ENCODE results near the gene PHOSPHO1. TPM values are rescaled to one million over a fixed set of nuclear protein-coding genes. Genes with fewer than 3 reads are reported as not detected.

The PHOSPHO1 gene
- total RNA-seq, 1 experiment from 2014 or later = 1.1 TPM

- Histone ChIP-seq H3K4me3 (ENCODE audit: low read length) (peak overlapping the region; percentile 68), H3K27ac (ENCODE audit: low read length) (no peak overlapping the region), H3K27me3 (ENCODE audit: low read length) (no peaks in the 10 kb centered on the region), H3F3A (ENCODE audit: low read length, unreplicated experiment) (no peaks in the 10 kb centered on the region), H2AFZ (ENCODE audit: low read length) (peak overlapping the region; percentile 87), H3K9ac (ENCODE audit: low read length) (peak overlapping the region; percentile 66), H3K9me2 (replicated peaks; ENCODE audit: low read length) (no peaks in the 10 kb centered on the region), H3K4me2 (ENCODE audit: low read length) (peak overlapping the region; percentile 80), H4K20me1 (ENCODE audit: low read length) (no peaks in the 10 kb centered on the region), H3K79me2 (ENCODE audit: low read length) (no peaks in the 10 kb centered on the region), H3K36me3 (ENCODE audit: low read depth, low read length) (no peaks in the 10 kb centered on the region), H3K4me1 (ENCODE audit: insufficient read depth, low read length) (peaks cover 12% of the 10 kb centered on the region), H3K9me3 (ENCODE audit: low read length) (no peaks in the 10 kb centered on the region)
- no peak for TF ChIP-seq EZH2phosphoT487 (IDR thresholded peaks at IDR 0.05; ENCODE audit: borderline replicate concordance, low read length)
- no peak for TF ChIP-seq EZH2 (IDR thresholded peaks at IDR 0.05; ENCODE audit: low read length, unreplicated experiment)
- no peak for TF ChIP-seq CTCF (conservative IDR thresholded peaks at IDR 0.05; ENCODE audit: low read depth, low read length)
- no peak for ATAC-seq
- POLR2A ChIA-PET (ENCODE audit: unreplicated experiment) = interaction anchor here (0.6 kb wide), 1 partner anchor 491 kb away, joined by 3 read pairs; no protein-coding TSS in a partner anchor
- DNase-seq = no peak
- BruUV-seq (replicated peaks) = TSS peak; percentile 51
- CTCF ChIA-PET = interaction anchor here (1.4 kb wide), 1 partner anchor 227 kb away, joined by 3 read pairs; no protein-coding TSS in a partner anchor
- intact Hi-C loops (cut with micrococcal nuclease) = no loop called here
Measured at GRCh38 chr17:49259663-49260010, 29.1 kb upstream of the PHOSPHO1 start.

- peaks cover 12% of the 10 kb centered on the region for H3K4me1 ChIP-seq (ENCODE audit: insufficient read depth, low read length)
- no peak overlapping the region for H3K4me2 ChIP-seq (ENCODE audit: low read length)
- no peak overlapping the region for H2AFZ ChIP-seq (ENCODE audit: low read length)
- H3K4me3 ChIP-seq (ENCODE audit: low read length) = no peak overlapping the region
- ChIA-PET POLR2A (ENCODE audit: unreplicated experiment) (interaction anchor here (0.6 kb wide), 1 partner anchor 9 kb away, joined by 3 read pairs; no protein-coding TSS in a partner anchor), CTCF (no interaction called here)
- H3K9me3 ChIP-seq (ENCODE audit: low read length) = no peaks in the 10 kb centered on the region
- ATAC-seq = no peak
- no peaks in the 10 kb centered on the region for H4K20me1 ChIP-seq (ENCODE audit: low read length)
- no TSS peak for BruUV-seq (replicated peaks)
- H3K27ac ChIP-seq (ENCODE audit: low read length) = no peak overlapping the region
- H3F3A ChIP-seq (ENCODE audit: low read length, unreplicated experiment) = no peaks in the 10 kb centered on the region
- H3K27me3 ChIP-seq (ENCODE audit: low read length) = no peaks in the 10 kb centered on the region
- TF ChIP-seq EZH2 (IDR thresholded peaks at IDR 0.05; ENCODE audit: low read length, unreplicated experiment) = no peak
- no peak for TF ChIP-seq CTCF (conservative IDR thresholded peaks at IDR 0.05; ENCODE audit: low read depth, low read length)
- no peak for TF ChIP-seq EZH2phosphoT487 (IDR thresholded peaks at IDR 0.05; ENCODE audit: borderline replicate concordance, low read length)
- H3K9me2 ChIP-seq (replicated peaks; ENCODE audit: low read length) = no peaks in the 10 kb centered on the region
- no peak for DNase-seq
- intact Hi-C loops (cut with micrococcal nuclease) = no loop called here
- no peaks in the 10 kb centered on the region for H3K79me2 ChIP-seq (ENCODE audit: low read length)
- no peaks in the 10 kb centered on the region for H3K36me3 ChIP-seq (ENCODE audit: low read depth, low read length)
- no peak overlapping the region for H3K9ac ChIP-seq (ENCODE audit: low read length)
Measured at GRCh38 chr17:49258394-49258793, 27.8 kb upstream of the PHOSPHO1 start.

- no peaks in the 10 kb centered on the region for H3F3A ChIP-seq (ENCODE audit: low read length, unreplicated experiment)
- no peak overlapping the region for H2AFZ ChIP-seq (ENCODE audit: low read length)
- H3K27ac ChIP-seq (ENCODE audit: low read length) = no peak overlapping the region
- no peaks in the 10 kb centered on the region for H4K20me1 ChIP-seq (ENCODE audit: low read length)
- intact Hi-C loops (cut with micrococcal nuclease) = no loop called here
- no peak overlapping the region for H3K9ac ChIP-seq (ENCODE audit: low read length)
- peaks cover 5% of the 10 kb centered on the region; the same call in 1 of the 2 replicates for H3K4me1 ChIP-seq (ENCODE audit: insufficient read depth, low read length)
- H3K4me2 ChIP-seq (ENCODE audit: low read length) = no peak overlapping the region
- DNase-seq = no peak
- H3K4me3 ChIP-seq (ENCODE audit: low read length) = no peak overlapping the region
- H3K9me3 ChIP-seq (ENCODE audit: low read length) = no peaks in the 10 kb centered on the region
- H3K36me3 ChIP-seq (ENCODE audit: low read depth, low read length) = no peaks in the 10 kb centered on the region
- CTCF ChIA-PET = no interaction called here
- no peaks in the 10 kb centered on the region for H3K9me2 ChIP-seq (replicated peaks; ENCODE audit: low read length)
- H3K79me2 ChIP-seq (ENCODE audit: low read length) = no peaks in the 10 kb centered on the region
- no peak for ATAC-seq
- POLR2A ChIA-PET (ENCODE audit: unreplicated experiment) = no interaction called here
- BruUV-seq (replicated peaks) = no TSS peak
- H3K27me3 ChIP-seq (ENCODE audit: low read length) = no peaks in the 10 kb centered on the region
- no peak for TF ChIP-seq EZH2 (IDR thresholded peaks at IDR 0.05; ENCODE audit: low read length, unreplicated experiment)
- no peak for TF ChIP-seq EZH2phosphoT487 (IDR thresholded peaks at IDR 0.05; ENCODE audit: borderline replicate concordance, low read length)
- no peak for TF ChIP-seq CTCF (conservative IDR thresholded peaks at IDR 0.05; ENCODE audit: low read depth, low read length)
Measured at GRCh38 chr17:49255125-49255524, 24.5 kb upstream of the PHOSPHO1 start.

Measured in PC-3 (cell line).